CD4-positive, alpha-beta T cell treated with Interferon alpha-2 for 1 hour (primary cell): ENCODE results near the gene ADPRHL1.

Experiments used
- DNase-seq, 2 donors: peaks; one replicate each; pipeline ENCODE4 v3.0.0-alpha.2; 2020 to 2022

Gene ADPRHL1

GRCh38 chr13:113365971-113366588, 87.2 kb downstream of the ADPRHL1 start:
- no peak for DNase-seq

GRCh38 chr13:113365583-113365970, 87.7 kb downstream of the ADPRHL1 start:
- DNase-seq: no peak

GRCh38 chr13:113364901-113365582, 88.2 kb downstream of the ADPRHL1 start:
- no peak for DNase-seq

- DNase-seq: no peak
Observed at GRCh38 chr13:113364311-113364889, 88.9 kb downstream of the ADPRHL1 start.

GRCh38 chr13:113361406-113361805, 91.9 kb downstream of the ADPRHL1 start:
- DNase-seq: no peak

GRCh38 chr13:113360446-113360845, 92.8 kb downstream of the ADPRHL1 start:
- no peak for DNase-seq

GRCh38 chr13:113359571-113359970, 93.7 kb downstream of the ADPRHL1 start:
- no peak for DNase-seq

- DNase-seq: no peak
Observed at GRCh38 chr13:113358653-113359190, 94.6 kb downstream of the ADPRHL1 start.

GRCh38 chr13:113357529-113357928, 95.8 kb downstream of the ADPRHL1 start:
- no peak for DNase-seq

GRCh38 chr13:113356596-113356995, 96.7 kb downstream of the ADPRHL1 start:
- no peak for DNase-seq

- no peak for DNase-seq
Observed at GRCh38 chr13:113355621-113356020, 97.7 kb downstream of the ADPRHL1 start.

GRCh38 chr13:113354831-113355610, 98.3 kb downstream of the ADPRHL1 start:
- DNase-seq: no peak

GRCh38 chr13:113353254-113353653, 100.0 kb downstream of the ADPRHL1 start:
- DNase-seq: no peak

GRCh38 chr13:113351514-113352026, 101.7 kb downstream of the ADPRHL1 start:
- DNase-seq: no peak

- DNase-seq: no peak
Observed at GRCh38 chr13:113350938-113351335, 102.4 kb downstream of the ADPRHL1 start.

- DNase-seq: no peak
Observed at GRCh38 chr13:113350065-113350937, 103.0 kb downstream of the ADPRHL1 start.
